IPS DF 6.9 (cell line): ENCODE data around the gene DAAM1.

Experiments used
- DNase-seq: peaks from one replicate; pipeline ENCODE4 v3.0.0-alpha.2; 2013; ENCODE audit warnings: low read depth, low spot score
- H3K27ac ChIP-seq: one replicate; pipeline ENCODE4 v1.5.1; 2013; ENCODE audit warnings: low read length, control low read depth
- H3K27me3 ChIP-seq: 2 replicates; pipeline ENCODE4 v1.6.1; 2013; ENCODE audit warnings: mild to moderate bottlenecking, low read length; ENCODE audit not compliant: control insufficient read depth, insufficient read depth
- H3K36me3 ChIP-seq: 2 replicates; pipeline ENCODE4 v1.6.1; 2013; ENCODE audit warnings: low read length; ENCODE audit not compliant: control insufficient read depth, insufficient read depth
- H3K4me1 ChIP-seq: 2 replicates; pipeline ENCODE4 v1.6.1; 2013; ENCODE audit warnings: low read length; ENCODE audit not compliant: control insufficient read depth, insufficient read depth
- H3K4me3 ChIP-seq: 2 replicates; pipeline ENCODE4 v1.5.1; 2013; ENCODE audit warnings: mild to moderate bottlenecking, low read length
- H3K9me3 ChIP-seq: 2 replicates; pipeline ENCODE4 v1.6.1; 2013; ENCODE audit warnings: low read length, inconsistent platforms; ENCODE audit not compliant: control insufficient read depth, insufficient read depth
- WGBS: extraction: QIAGEN DNeasy Blood & Tissue Kit; methylation state at CpG from one replicate; pipeline ENCODE4 v1.1.7; 2013; ENCODE audit warnings: mixed read lengths, missing lambda C conversion rate; ENCODE audit not compliant: insufficient read length, insufficient coverage; 5-methylcytosine and 5-hydroxymethylcytosine counted together

The DAAM1 gene

DNA sequence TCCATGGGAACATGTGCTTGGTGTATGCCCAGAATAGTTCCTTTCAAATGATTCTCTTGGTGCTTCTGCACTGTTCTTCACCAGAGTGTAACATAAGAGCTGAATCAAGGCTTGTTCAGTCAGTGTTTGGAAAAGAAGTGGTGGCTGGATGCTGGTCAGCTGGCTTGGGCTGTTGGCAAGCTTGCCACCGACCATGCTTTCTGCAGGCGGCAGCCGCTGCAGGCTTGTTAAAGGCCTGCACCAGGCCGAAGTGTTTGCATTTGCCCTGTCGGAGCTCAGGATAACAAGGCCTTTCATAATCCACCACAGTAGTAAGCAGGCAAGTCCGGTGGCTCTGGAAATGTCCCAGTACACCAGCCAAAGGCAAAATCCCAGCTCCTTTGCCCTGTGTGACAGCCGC, 26.9 kb downstream of the DAAM1 start:
- no peaks in the 10 kb centered on the region for H3K27me3 ChIP-seq
- no peak overlapping the region for H3K4me3 ChIP-seq
- H3K9me3 ChIP-seq, result no peaks in the 10 kb centered on the region
- peaks cover 4% of the 10 kb centered on the region for H3K4me1 ChIP-seq
- DNase-seq, result no peak
- WGBS, result no CpG with 5 or more reads among the region's 7 CpGs
- no peaks in the 10 kb centered on the region for H3K36me3 ChIP-seq
- no peak overlapping the region for H3K27ac ChIP-seq

DNA sequence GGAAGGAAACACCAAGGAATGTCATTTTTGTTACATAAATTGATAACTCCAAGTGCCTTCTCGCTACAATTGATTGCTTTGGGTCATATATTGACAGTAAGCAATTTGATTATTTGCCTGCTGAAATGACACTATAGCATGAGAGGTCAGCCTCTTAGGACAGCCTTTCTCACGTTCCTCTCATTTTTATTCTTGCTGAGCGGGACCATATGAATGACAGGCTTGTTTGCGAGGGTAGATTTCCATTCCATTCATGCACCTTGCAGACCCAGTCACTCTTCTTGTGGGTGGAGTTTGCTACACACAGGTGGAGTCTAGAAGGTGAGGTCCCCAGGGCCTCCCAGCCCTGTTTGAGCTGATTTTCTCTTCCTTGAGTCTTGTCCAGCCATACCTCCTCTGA, 27.3 kb downstream of the DAAM1 start:
- WGBS, result no CpG with 5 or more reads among the region's 4 CpGs
- H3K27me3 ChIP-seq, result no peaks in the 10 kb centered on the region
- H3K27ac ChIP-seq, result no peak overlapping the region
- no peak for DNase-seq
- no peaks in the 10 kb centered on the region for H3K36me3 ChIP-seq
- H3K4me1 ChIP-seq, result peaks cover 4% of the 10 kb centered on the region
- no peaks in the 10 kb centered on the region for H3K9me3 ChIP-seq
- H3K4me3 ChIP-seq, result no peak overlapping the region

DNA sequence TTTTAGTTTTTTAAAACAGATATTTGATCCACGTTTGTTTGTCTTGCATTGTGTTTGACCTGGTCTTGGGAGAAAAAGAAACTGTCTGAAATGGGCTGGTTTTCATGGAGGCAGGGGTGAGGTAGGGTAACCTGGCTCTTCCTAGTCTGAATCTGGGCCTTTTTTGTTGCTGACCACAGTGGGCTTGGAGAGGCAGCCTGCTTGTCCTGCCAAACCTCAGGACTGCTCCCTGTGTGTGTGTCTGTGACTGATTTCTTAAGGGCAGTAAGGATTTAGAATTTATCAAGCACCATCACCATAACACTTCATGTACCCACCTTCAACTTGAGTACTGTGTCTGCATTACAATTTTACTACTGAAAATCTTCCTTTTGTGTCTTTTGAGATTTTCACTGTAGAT, 28.5 kb downstream of the DAAM1 start:
- Histone ChIP-seq H3K36me3 (no peaks in the 10 kb centered on the region), H3K27ac (no peak overlapping the region), H3K9me3 (no peaks in the 10 kb centered on the region), H3K4me3 (no peak overlapping the region), H3K4me1 (peaks cover 7% of the 10 kb centered on the region), H3K27me3 (no peaks in the 10 kb centered on the region)
- WGBS, result no CpG with 5 or more reads among the region's 1 CpG
- DNase-seq, result no peak

DNA sequence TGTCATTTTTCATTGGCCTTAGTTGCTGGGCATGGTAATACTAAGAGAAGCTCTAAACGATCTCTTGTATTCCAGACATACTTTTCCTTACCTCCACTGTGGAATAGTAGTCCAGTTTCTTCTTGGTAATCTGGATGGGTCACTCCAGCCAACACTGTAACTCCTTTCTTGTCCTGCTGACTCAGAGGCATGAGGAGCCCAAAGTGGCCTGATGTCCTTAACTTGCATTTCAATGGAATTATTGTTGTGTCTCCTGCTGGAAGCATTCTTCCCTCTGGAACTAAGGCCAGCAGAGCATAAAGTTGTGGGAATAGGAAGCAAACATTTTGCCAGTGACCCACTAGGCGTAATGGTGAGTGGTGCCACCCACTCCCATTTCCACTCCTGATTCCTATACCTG, 33.1 kb downstream of the DAAM1 start:
- peaks cover 5% of the 10 kb centered on the region; the same call in 1 of the 2 replicates for H3K4me1 ChIP-seq
- H3K27ac ChIP-seq, result no peak overlapping the region
- DNase-seq, result no peak
- no peaks in the 10 kb centered on the region for H3K9me3 ChIP-seq
- no CpG with 5 or more reads among the region's 2 CpGs for WGBS
- no peak overlapping the region for H3K4me3 ChIP-seq
- H3K27me3 ChIP-seq, result no peaks in the 10 kb centered on the region
- H3K36me3 ChIP-seq, result no peaks in the 10 kb centered on the region

DNA sequence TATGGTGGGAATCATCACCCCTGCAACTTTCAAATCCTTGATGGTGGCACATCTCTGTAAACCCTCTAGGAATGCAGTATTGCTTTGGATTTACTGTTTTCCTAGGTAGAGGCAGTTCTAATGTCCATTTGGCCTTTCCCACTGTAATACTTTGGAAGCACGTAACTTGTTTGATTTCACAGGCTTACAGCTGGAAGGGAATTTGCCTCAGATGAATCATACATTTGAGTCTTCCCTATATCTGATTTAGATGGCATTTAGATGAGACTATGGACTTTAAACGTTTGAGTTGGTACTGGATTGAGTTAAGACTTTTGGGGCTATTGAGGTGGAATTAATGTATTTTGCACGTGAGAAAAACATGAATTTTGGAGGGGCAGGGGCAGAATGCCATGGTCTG, 35.9 kb downstream of the DAAM1 start:
- Histone ChIP-seq H3K36me3 (no peaks in the 10 kb centered on the region), H3K4me3 (no peak overlapping the region), H3K4me1 (peaks cover 5% of the 10 kb centered on the region; the same call in 1 of the 2 replicates), H3K27me3 (no peaks in the 10 kb centered on the region), H3K9me3 (no peaks in the 10 kb centered on the region), H3K27ac (no peak overlapping the region)
- DNase-seq, result no peak
- no CpG with 5 or more reads among the region's 3 CpGs for WGBS

DNA sequence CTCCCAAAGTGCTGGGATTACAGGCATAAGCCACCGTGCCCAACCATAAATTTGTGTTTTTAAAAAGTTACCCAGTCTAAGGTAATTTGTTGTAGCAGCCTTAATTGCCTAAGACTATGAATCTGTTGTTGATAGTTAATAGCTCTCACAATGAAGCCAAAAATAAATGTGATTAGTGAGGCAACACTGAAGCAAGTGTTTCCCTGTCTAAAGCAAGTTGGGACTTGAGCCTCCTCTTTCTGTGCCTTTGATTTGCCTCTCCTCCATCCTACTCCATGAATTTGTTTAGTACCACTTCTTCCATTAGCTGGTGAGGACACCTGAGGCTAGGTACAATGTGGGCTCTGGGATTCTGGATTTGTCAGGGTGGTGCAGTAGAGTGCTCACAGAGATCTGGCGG, 36.8 kb downstream of the DAAM1 start:
- WGBS, result no CpG with 5 or more reads among the region's 2 CpGs
- no peak for DNase-seq
- Histone ChIP-seq H3K36me3 (no peaks in the 10 kb centered on the region), H3K27ac (no peak overlapping the region), H3K27me3 (no peaks in the 10 kb centered on the region), H3K4me1 (peaks cover 5% of the 10 kb centered on the region; the same call in 1 of the 2 replicates), H3K4me3 (no peak overlapping the region), H3K9me3 (no peaks in the 10 kb centered on the region)

DNA sequence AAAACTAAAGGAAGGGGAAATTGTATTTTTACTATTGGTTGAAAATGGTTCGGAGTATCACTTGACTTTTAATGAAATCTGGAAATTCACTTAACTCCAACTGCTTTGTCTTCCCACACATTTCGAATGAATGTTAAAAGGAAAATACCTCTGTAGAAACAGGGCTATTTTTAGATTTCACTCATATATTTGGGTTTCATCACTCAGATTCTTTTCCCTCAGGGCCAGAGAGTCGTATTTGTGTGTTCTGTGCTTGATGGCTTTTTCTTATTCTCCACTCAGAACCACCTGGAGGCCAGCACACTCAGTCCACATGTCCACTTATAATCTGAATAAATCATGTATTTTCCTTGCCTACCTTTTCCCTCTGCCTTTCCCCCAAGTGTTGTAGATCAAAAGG, 40.0 kb downstream of the DAAM1 start:
- no peaks in the 10 kb centered on the region for H3K9me3 ChIP-seq

DNA sequence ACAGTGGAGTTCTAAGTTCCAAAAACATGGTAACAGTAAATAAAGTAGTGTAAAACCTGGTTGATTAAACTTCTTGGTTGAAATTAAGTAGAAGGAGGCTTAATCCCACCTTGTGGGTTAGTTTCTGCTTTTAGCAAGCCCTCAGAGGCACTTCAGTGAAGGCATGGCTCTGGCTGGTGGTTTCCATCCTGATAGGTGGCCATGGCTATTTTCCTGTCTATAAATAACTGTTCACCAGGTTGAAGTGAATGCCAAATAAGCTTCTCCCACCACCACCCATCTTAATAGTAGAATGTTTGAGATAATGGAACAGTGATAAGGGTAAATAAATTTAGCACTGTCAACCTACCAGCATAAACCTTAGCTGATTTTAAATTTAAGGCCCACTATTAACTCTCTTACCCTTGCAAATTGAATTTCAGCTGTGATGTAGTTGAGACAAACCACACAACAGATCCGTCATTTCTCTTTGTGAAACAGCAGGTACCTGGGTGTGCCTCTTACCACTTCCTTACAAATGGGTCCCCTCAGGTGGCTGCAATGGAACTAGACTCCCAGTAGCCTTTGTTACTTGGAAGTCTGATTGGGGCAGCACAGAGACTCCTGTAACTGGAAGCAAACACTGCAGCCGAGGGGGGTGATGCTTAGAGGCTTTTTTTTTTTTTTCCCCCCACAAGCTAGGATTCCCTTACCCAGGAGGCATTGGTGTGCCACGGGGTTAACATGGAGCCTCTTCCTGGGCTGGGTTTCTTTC, 41.4 kb downstream of the DAAM1 start:
- Histone ChIP-seq H3K27me3 (no peaks in the 10 kb centered on the region), H3K4me1 (no peaks in the 10 kb centered on the region), H3K9me3 (no peaks in the 10 kb centered on the region), H3K36me3 (no peaks in the 10 kb centered on the region), H3K4me3 (no peak overlapping the region), H3K27ac (no peak overlapping the region)
- DNase-seq, result no peak
- no CpG with 5 or more reads among the region's 3 CpGs for WGBS

More for the DNA sequence above, 40.0 kb downstream of the DAAM1 start:
- H3K4me3 ChIP-seq, result no peak overlapping the region
- no peaks in the 10 kb centered on the region for H3K36me3 ChIP-seq
- no peak overlapping the region for H3K27ac ChIP-seq
- WGBS, result no CpG with 5 or more reads among the region's 3 CpGs
- no peaks in the 10 kb centered on the region for H3K27me3 ChIP-seq
- DNase-seq, result no peak
- no peaks in the 10 kb centered on the region for H3K4me1 ChIP-seq

DNA sequence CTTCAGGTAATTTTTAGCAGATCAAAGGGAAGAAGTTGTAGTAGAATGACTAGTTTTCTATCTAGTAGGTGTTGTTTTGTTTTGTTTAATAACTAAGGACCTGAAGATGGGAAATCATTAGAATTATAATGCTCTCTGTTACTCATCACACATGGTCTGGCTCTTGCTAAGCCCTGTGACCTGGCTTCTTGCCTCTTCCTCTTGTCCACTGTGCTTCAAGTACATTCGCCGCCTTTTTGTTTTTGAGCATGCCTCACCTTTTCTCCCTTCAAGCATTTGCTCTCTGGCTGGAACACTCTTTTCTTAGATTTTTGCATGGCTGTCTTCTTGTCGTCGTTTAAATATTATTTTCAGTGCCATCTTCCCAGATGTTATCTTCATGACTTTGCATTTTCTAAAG, 47.7 kb downstream of the DAAM1 start:
- H3K4me1 ChIP-seq, result peaks cover 2% of the 10 kb centered on the region; the same call in 1 of the 2 replicates
- no peaks in the 10 kb centered on the region for H3K27me3 ChIP-seq
- whole genome bisulfite sequencing, result no CpG with 5 or more reads among the region's 4 CpGs
- no peaks in the 10 kb centered on the region; the same call in 1 of the 2 replicates for H3K9me3 ChIP-seq
- H3K4me3 ChIP-seq, result no peak overlapping the region
- no peak for DNase-seq
- no peaks in the 10 kb centered on the region for H3K36me3 ChIP-seq
- H3K27ac ChIP-seq, result no peak overlapping the region

DNA sequence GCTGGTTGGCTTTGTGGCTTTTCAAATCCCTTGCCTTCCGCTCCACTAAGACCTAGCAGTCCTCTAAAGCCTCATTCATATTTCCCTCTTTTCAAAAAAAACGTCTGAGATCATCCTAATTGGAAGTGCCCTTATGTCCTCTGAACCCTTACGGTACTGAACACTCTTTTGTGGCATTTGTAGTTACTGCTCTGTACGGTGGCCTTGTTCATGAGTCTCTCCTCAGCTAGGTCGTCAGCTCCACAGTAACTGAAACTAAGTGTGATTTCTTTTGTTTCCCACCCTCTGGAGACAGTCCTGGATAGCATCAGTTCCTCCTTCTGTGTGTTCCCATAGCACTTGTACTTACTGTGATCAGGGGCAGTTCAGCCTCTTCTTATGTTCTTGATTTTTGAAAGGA, 49.7 kb downstream of the DAAM1 start:
- no peak for DNase-seq
- Histone ChIP-seq H3K9me3 (no peaks in the 10 kb centered on the region; the same call in 1 of the 2 replicates), H3K4me3 (no peak overlapping the region), H3K4me1 (peaks cover 2% of the 10 kb centered on the region; the same call in 1 of the 2 replicates), H3K27me3 (no peaks in the 10 kb centered on the region), H3K27ac (no peak overlapping the region), H3K36me3 (no peaks in the 10 kb centered on the region)
- WGBS, result no CpG with 5 or more reads among the region's 5 CpGs

DNA sequence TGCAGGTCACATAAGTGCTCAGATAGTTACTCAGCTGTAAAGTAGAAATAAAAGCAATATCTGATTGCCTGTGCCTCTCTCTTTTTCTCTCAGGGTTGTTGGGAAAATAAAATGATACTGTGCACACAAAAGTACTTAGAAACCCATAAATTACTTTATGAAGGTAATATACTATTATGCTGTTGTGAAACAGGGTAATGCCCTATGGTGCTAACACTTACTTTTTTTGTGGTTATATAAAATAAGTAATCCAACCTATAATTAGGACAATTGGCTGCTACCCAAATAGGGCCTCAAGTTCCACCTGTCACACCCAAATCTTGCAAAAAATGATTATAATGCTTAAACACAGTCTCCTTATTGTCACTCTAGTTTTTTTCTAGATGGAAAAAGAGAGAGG, 50.6 kb downstream of the DAAM1 start:
- Histone ChIP-seq H3K36me3 (no peaks in the 10 kb centered on the region), H3K27me3 (no peaks in the 10 kb centered on the region), H3K4me3 (no peak overlapping the region), H3K4me1 (peaks cover 2% of the 10 kb centered on the region; the same call in 1 of the 2 replicates), H3K27ac (no peak overlapping the region), H3K9me3 (no peaks in the 10 kb centered on the region; the same call in 1 of the 2 replicates)
- no peak for DNase-seq
